Amygdala (tissue), 56 donors: Measurements from ENCODE around the gene MAP3K12.
"Not testable (repeated sequence)": the region's sequence is repeated elsewhere in the genome, so short reads cannot be mapped to it uniquely, and the experiment has no call there.

ENCODE experiments used
- DNase-seq, 56 donors: peaks; one replicate each; lab custom pipeline; 2025; lab: John Stamatoyannopoulos, UW

The MAP3K12 gene, protein sequence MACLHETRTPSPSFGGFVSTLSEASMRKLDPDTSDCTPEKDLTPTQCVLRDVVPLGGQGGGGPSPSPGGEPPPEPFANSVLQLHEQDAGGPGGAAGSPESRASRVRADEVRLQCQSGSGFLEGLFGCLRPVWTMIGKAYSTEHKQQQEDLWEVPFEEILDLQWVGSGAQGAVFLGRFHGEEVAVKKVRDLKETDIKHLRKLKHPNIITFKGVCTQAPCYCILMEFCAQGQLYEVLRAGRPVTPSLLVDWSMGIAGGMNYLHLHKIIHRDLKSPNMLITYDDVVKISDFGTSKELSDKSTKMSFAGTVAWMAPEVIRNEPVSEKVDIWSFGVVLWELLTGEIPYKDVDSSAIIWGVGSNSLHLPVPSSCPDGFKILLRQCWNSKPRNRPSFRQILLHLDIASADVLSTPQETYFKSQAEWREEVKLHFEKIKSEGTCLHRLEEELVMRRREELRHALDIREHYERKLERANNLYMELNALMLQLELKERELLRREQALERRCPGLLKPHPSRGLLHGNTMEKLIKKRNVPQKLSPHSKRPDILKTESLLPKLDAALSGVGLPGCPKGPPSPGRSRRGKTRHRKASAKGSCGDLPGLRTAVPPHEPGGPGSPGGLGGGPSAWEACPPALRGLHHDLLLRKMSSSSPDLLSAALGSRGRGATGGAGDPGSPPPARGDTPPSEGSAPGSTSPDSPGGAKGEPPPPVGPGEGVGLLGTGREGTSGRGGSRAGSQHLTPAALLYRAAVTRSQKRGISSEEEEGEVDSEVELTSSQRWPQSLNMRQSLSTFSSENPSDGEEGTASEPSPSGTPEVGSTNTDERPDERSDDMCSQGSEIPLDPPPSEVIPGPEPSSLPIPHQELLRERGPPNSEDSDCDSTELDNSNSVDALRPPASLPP

DNA sequence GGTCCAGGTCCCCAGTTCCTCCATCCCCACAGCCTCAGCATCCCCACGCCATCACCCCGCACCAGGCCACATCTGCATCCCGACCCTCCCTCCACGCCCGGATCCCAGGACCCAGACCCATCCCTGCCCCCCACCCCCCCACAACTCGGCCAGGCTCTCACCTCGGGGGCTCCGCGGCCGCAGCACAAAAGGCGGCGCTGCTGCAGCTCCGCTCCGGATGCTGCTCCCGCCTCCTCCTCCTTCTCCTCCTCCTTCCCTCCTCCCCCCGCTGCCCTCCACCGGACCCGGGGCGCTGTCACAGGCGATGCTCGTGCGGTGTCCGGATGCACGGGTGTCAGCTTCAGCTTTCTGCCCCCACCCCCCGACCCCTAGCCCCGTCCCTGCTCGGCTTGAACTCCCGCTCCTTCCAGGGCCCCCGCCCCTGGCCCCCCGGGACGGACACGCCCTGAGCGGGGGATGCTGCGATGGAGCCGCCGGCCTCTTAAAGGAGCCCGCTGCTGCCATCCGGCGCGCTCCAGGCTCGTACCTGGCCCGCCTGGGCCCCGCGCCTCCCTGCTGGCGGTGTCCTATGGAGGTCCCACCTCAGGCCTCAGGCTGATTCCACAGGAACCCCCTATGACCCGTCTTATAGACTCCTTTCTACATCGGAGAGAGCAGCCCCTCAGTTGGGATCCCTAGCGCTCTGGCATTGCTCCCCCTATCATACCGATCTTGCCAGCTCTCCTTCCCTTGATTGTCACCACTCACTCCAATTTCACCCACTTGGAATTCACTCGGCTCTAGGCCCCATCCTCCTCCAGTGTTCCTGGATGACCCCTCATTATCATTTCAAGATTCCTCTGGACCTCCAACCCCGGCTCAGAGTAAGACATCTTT is at the start of gene MAP3K12:
Gene MAP3K12 (minus strand): TSS at position 193 of the 876 bp plus-strand sequence. CDS start 12,067 bp downstream, outside the sequence.
- DNase-seq = peak in 52 of 56 donors; percentile 34 to 90 (median 70)

- DNase-seq = not testable (repeated sequence)
These were observed 49.1 kb upstream of the MAP3K12 start for GRCh38 chr12:53548354-53548753.

GRCh38 chr12:53543539-53543938 is 44.3 kb upstream of the MAP3K12 start:
- DNase-seq = peak in 50 of 56 donors; percentile 3 to 80 (median 38)

DNA sequence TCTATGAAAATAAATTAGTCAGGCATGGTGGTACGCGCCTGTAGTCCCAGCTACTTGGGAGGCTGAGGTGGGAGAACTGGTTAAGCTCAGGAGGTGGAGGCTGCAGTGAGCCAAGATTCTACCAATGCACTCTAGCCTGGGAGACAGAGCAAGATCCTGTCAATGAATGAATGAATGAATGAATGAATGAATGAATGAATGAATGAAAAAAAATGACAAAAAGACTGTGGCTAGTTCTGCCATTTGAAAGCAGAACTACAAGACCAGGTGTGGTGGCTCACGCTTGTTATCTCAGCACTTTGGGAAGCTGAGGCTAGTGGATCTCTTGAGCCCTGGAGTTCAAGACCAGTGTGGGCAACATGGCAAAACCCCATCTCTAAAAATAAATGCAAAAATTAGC is 40.3 kb upstream of the MAP3K12 start:
- no peak for DNase-seq

- DNase-seq = peak in 10 of 56 donors; percentile 16 to 51 (median 24)
These were observed 39.0 kb upstream of the MAP3K12 start for GRCh38 chr12:53538209-53538689.

- DNase-seq = no peak
These were observed 37.7 kb upstream of the MAP3K12 start for GRCh38 chr12:53536962-53537361.

DNA sequence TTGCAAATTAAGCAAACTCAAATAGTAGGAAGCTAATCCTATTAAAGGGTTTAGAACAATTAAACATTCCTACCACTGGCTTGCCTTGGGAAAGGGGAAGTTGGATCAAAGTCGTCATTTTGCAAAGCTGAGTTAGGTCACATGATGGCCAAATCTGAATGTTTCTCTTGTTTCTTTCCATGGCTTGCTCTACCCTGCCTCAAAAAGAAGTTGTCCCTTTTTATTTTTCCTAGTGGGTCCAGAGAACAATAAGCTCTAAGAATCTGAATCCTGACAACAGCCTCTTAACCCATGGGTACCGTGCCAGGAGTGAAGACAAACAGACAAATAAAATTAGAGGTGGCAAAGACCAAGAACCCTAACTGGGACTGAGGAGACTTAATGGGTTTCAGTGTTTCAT is 34.2 kb upstream of the MAP3K12 start:
- peak in 5 of 56 donors; percentile 2 to 35 (median 13) for DNase-seq

GRCh38 chr12:53532524-53533445 is 33.5 kb upstream of the MAP3K12 start:
- DNase-seq = no peak

DNA sequence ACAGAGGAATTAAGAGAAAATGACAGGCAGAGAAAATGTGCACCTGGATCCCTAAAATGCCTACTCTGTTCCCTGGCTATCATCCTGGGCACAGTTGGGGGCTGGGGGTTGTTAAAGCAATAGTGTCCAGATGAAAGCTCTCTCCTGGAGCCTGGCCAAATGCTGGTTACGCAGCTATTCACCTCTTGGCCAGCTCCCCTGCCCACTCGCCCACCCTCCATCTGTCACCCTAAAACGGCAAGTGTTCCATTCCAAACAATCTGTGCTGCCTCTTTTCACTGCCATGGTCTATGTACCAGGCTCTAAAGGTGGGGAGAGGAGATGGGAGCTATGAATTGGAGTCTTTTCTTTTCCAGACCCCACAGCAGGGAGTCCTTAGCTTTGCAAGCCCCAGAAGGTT is 32.8 kb upstream of the MAP3K12 start:
- DNase-seq = peak in 1 of 56 donors; percentile 18

DNA sequence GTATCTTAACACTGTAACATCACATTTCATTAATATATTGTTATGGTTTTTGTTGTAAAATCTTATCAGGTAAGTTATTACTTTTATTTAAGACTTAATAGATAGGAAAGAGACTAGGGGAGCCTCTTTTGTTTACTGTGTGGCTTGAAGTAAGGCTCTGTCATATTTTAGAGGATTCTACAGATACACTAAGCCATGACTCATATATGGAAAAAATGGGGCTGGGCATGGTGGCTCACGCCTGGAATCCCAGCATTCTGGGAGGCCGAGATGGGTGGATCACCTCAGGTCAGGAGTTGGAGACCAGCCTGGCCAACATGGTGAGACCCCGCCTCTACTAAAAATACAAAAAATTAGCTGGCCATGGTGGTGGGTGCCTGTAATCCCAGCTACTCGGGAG is 31.7 kb upstream of the MAP3K12 start:
- DNase-seq = no peak

- DNase-seq = no peak
These were observed 30.8 kb upstream of the MAP3K12 start for GRCh38 chr12:53530061-53530460.

GRCh38 chr12:53524476-53524875 is 25.2 kb upstream of the MAP3K12 start:
- no peak for DNase-seq

DNA sequence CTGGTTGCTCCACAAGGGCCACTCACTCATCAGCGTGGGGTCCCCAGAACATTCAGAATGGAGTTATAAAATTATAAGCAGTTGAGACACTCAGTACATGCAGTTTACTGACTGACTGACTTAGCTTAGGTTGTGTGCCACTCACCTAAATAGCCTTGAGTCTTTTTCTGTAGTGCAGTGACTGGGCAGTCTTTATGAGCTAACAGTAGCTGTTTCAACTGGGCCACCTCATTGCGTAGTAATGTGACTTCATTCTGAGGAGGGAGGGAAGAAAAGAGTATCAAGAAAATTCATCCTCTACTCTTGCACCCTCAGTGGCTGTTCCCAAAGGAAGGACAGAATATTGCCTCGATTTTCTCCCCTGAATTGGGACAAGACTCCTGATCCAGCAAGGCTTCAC is 23.9 kb upstream of the MAP3K12 start:
- no peak for DNase-seq

DNA sequence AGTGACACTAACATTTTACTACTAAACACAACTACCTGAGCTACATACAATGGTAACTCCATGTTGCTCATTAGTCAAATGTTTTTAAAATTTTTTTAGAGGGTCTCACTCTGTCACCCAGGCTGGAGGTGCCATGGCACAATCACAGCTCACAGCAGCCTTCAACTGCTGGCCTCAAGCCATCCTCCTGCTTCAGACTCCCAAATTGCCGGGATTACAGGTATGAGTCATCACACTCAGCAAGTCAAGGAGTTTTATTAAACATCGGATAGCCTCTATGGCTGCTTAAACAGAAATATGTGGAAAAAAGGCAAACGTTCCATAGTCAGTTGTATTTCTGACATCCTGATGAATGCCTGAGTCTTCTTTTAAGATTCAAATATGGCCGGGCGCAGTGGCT is 19.1 kb upstream of the MAP3K12 start:
- no peak for DNase-seq

- DNase-seq = peak in 1 of 56 donors; percentile 19
These were observed 17.6 kb upstream of the MAP3K12 start for GRCh38 chr12:53516758-53517455.

GRCh38 chr12:53515291-53515680 is 16.0 kb upstream of the MAP3K12 start:
- DNase-seq = no peak

- DNase-seq = no peak
These were observed 15.5 kb upstream of the MAP3K12 start for GRCh38 chr12:53514628-53515290.
